GM21447 (cell line): Measurements from ENCODE around the gene TPPP.
"Not testable (repeated sequence)": the region's sequence is repeated elsewhere in the genome, so short reads cannot be mapped to it uniquely, and the experiment has no call there.

Experiments
- ATAC-seq: cut with Tn5 transposase; IDR thresholded peaks from one replicate; pipeline ENCODE4 v1.9.1; 2021; ENCODE audit not compliant: unreplicated experiment

The TPPP gene

DNA sequence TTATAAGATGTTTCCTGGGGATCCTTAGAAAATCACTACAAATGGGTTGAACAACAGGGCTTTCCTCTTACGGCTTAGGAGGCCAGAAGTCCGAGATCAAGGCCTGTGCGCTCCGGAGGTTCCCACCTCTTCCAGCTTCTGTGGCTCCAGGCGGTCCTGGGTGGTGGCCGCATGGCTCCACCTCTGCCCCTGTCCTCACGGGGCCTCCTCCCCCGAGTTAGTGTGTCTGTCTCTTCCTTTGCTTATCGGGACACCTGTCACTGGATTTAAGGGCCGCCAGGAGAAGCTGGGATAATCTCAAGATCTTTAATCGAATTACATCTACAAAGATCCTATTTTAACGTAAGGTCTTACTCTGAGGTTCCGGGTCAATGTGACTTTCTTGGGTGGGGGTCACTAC, 2.3 kb upstream of the TPPP start:
- not testable (repeated sequence) for ATAC-seq

DNA sequence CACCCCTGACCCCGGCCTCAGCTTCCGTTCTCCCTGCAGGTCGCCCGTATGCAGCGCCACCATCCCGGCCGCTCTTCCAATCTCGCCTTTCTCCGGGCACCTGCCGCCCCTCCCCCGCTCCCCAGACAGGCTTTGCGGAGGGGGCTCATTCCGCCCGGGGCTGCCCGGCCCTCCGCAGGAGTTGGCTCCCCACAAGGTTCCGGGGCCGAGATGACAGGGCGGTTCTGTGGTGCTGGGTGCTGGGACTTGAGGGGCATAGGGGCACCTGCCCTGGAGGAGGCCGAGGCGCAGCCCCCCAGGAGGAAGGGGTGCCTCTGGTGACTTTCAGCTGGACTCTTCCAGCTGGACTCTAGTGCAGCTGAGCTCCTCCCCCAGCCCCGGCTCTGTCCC, 885 bp upstream of the TPPP start:
- not testable (repeated sequence) for ATAC-seq

DNA sequence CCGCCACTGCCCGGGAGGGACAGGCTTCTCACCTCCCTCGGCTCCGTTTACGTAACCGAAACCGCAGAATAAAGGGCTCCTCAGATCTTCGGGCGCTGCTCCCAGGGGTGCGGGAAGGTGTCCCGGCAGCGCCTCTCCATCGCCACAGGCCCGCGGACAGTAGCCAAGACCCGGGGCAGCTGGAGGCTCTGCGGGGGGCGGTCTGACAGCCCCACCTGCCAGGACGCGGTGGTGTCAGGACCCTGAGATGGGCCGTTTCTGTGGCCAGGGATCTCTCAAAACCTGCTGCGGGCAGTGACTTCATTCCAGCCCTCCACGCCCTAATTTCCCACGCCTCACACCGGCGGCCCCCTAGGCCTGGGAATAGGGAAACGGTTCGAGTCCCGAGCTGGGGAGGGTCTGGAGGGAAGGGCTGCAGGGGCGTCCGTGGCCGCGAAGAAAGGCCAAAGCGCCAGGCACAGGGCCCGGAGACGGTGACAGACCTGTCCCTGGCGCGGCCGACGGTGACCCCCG, 567 bp downstream of the TPPP start:
- not testable (repeated sequence) for ATAC-seq

DNA sequence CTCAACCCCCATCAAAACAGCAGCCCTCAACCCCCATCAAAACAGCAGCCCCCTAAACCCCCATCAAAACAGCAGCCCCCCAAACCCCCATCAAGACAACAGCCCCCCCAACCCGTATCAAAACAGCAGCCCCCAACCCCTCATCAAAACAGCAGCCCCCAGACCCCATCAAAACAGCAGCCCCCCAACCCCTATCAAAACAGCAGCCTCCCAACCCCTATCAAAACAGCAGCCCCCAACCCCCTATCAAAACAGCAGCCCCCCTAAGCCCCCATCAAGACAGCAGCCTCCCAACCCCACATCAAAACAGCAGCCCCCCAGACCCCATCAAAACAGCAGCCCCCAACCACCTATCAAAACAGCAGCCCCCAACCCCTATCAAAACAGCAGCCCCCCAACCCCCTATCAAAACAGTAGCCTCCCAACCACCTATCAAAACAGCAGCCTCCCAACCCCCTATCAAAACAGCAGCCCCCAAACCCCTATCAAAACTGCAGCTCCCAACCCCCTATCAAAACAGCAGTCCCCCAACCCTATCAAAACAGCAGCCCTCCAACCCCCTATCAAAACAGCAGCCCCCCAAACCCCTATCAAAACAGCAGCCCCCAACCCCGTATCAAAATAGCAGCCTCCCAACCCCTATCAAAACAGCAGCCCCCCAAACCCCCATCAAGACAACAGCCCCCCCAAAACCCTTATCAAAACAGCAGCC, 1.2 kb downstream of the TPPP start:
- ATAC-seq = no peak

DNA sequence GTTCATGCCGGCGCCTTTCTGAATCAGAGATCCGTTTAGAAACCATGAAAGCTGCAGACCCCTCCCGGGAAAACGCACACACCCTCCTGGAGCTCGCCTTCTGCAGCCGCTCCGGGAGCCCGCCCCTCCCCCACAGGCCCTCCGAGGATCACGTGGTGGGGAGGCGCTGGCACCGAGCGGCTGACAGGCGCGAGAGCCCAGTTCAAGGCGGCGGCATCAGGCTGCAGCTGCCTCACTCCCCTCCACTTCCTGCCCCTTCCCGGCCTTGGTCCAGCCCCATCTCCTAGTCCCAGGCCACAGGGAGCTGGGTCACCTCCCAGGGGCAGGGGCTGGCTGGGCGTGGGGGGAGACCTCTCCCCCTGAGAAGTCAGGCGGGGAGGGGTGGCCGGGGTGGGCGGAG, 2.1 kb downstream of the TPPP start:
- not testable (repeated sequence) for ATAC-seq

DNA sequence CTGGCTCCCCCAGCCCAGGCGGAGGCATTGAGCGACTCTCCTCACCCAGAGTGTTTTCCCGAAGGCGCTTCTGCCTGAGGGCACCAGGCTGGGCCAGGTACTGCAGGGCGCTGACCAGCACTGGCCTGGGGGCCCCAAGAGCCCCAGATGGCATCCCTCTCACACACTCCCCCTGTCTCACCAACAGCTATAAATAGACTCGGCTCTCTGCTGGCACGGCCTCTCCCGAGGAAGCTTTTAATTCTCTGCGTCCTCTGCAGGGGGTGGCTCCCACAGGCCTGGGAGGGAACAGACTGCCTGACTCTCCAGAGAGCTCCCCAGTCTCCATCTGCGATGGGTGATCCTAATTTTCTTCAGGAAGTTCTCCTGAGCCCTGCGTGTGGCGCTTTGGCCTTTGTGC, 2.9 kb downstream of the TPPP start:
- ATAC-seq = not testable (repeated sequence)

DNA sequence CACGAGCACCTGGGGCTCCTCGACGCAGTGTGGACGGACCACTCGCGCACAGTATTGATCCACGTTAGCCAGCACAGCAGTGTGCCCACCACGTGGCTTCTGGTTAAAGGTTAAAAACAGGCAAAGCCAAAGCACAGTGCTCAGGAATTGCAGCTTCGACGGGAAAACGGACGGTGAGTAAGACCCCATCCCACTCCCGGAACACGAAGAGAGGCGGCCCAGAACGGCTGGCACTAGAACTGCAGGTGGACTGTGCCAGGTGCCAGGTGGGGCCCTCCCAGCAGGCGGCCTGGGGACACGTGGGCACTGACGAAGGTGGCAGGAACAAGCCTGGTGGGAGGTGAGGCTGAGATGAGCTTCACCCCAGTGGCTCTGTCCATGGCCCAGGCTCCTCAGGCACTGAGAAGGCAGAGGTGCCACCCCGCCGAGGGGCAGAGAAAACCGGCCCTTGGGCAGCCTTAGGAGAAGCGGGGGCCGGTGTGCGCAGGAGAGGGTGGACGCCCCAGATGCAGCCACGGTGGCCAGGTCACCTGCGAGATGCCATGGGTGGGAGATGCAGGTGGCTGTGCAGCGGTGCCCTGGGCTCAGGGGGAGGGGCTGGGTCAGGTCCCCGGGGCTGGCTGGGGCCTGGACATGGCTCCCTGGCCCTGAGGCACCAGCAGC, 4.7 kb downstream of the TPPP start:
- ATAC-seq = not testable (repeated sequence)

DNA sequence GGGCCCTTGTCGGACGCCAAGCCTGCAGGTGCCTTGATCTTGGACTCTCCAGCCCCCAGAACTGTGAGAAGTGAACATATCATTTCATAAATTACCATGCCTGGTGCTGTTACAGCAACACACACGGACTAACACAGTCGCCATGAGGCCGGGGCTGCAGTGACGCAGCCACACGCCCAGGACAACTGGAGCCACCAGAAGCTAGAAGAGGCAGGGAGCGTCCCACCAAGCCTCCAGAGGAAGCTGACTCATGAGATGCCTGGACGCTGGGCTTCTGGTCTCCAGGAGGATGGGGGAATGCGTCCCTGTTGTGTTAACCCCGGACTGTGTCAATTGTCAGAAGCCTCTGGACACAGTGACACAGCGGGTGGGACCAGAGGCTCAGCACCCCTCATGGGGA, 6.2 kb downstream of the TPPP start:
- not testable (repeated sequence) for ATAC-seq

DNA sequence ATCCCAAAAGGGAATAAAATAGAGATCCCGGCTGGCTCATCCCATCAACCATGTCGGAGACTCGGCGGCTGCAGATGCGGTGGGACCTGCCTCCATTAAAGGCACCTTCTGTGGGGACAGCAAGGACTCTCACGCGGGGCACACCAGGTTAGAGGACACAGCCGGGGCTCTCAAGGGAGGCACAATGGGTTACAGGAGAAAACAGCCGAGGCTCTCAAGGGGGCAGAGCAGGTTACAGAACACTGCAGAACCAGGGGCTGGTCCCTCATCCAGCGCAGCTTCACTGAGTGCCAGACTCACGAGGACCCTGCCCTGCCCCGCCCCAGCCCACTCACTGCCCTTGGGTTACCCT, 7.0 kb downstream of the TPPP start:
- ATAC-seq = not testable (repeated sequence)

DNA sequence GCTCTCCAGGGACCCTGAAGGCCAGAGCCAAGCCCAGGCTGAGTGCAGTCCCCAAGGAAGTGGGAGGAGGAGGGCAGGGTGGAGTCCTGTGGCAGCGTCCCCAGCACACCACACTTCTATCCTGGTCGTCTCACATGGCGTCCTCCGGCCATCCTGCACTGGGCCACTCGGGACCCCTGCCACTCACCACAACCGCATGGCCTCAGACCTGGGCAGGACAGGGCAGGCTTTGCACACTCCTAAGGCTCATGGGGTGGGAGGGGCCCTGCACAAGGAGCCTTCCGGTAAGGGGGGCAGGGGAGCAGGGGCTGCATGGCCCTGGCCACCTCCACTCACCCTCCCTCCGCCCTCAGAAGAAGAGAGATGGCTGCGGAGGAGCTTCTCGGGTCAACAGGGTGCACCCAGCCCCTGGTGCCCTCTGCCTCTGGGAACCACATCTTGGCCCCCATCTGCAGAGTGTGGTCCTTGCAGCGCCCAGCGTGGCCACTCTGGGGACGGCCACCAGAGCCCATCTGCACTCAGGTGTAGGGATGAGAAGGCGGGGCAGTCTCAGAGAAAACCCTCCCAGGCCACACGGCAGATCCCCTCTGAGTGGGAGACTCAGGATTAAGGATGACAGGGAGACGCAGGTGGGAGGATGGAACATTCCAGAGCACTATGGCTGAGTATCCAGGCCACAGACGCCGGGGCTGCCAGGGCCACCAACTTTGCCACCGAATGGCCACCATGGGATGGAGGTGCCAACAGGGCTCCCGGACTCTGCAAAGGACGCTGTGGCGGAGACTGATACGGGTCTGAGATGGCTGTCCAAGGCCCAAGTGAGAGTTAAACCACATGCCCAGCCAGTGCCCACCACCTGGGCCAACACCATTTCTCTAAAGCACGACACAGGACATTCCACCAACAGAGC, 7.6 kb downstream of the TPPP start:
- ATAC-seq = no peak

DNA sequence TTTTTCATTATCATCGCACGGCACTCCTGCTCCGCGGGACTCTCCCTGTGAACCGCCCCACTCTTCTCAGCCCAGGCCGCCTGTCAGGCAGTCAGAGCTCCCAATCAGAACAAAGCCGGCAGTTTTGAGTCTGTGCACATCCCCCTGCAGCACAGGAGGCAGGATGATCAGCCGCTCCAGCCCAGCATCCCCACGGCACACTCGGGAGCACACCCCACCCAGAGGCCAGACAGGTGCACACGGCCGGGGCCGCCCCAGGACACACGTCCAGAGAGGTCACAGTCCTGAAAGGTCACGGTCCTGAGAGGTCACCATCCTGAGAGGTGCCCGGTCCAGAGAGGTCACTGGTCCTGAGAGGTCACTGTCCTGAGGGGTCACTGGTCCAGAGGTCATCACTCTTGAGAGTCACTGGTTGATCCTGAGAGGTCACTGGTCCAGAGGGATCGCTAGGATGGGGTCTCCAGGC, 8.4 kb downstream of the TPPP start:
- ATAC-seq = no peak

DNA sequence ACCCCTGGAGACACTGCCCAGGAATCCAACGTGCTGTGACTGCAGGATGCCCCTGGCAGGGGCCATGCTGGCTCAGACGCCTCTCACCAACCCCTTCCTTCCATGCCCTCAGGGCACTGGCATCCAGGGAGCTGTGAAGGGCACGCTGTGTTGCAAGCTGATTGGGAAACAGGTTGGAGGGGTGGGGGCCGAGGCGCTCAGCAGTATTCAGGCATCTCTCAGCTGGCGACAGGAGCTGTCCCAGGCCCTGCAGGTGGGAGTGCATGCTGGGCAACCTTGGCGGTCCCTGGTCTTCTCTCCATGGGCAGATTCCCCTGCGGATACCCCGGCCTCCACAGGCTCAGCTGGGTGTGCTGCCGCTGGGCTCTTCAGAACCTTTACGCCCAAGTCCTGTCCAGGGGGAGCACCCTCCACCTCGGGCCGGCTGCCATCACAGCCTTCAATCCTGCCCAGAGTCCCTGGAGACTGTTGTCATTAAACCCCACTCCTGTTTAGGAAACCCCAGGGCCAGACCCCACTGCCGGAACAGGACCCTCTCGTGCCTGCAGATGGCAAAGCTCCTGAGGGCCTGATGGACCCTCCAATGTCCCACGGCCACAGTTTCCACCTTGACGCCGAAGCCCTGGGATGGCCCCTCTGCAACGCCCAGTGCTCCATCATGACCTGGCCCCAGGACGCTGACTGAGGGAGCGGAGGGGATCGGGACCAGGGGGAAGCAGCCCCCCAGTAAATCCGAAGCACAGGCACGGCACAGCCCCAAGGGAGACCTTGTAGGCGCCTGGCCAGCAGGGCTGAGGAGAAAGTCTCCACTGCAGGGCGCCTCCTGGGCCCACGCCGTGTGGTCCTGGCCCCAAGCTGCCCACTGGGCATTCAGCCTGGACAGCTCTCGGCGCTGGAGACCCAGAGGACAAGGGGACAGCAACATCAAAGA, 9.3 kb downstream of the TPPP start:
- ATAC-seq = no peak

DNA sequence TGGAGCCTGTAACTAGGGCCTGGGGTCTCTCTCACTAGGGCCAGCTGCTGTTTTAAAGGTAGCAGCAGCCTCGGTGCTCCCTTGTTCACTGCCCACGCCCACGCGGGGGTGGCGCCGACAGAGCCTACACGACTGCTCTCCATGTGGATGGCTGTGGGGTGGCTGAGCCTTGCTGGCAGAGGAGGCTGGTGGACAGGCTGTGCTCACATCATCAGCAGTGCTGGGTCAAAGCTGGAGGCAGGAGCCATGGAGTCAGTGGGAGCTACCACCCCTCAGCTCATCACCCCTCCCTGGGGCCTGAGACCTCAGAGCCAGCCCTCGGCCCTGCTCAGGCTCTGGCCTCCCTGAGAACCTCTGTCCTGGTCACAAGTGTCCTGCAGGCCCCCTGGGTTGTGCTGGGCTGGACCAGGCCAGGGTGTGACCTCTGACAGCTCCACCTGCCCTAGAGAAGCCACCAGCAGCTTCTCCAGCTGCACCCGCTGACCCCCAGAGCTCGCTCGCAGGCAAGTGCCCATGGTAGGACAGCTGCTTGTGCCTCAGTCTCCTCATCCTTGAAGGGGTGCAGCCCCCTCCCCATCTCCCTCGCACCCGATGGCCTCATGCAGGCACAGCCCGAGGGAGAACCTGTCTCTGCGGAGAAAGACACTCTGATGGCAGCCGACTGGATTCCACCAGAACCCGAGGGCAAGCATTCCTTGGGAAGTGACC, 10.3 kb downstream of the TPPP start:
- ATAC-seq = not testable (repeated sequence)

DNA sequence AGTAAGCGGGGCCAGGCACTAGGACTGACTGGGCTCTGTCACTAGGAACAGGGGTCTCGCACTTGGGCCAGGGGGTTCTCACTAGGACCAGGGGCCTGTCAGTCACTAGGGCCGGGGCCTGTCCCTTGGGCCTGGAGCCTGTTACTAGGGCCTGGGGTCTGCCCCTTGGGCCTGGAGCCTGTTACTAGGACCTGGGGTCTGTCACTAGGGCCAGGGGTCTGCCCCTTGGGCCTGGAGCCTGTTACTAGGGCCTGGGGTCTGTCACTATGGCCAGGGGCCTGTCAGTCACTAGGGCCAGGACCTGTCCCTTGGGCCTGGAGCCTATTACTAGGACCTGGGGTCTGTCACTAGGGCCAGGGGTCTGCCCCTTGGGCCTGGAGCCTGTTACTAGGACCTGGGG, 10.9 kb downstream of the TPPP start:
- ATAC-seq = not testable (repeated sequence)

DNA sequence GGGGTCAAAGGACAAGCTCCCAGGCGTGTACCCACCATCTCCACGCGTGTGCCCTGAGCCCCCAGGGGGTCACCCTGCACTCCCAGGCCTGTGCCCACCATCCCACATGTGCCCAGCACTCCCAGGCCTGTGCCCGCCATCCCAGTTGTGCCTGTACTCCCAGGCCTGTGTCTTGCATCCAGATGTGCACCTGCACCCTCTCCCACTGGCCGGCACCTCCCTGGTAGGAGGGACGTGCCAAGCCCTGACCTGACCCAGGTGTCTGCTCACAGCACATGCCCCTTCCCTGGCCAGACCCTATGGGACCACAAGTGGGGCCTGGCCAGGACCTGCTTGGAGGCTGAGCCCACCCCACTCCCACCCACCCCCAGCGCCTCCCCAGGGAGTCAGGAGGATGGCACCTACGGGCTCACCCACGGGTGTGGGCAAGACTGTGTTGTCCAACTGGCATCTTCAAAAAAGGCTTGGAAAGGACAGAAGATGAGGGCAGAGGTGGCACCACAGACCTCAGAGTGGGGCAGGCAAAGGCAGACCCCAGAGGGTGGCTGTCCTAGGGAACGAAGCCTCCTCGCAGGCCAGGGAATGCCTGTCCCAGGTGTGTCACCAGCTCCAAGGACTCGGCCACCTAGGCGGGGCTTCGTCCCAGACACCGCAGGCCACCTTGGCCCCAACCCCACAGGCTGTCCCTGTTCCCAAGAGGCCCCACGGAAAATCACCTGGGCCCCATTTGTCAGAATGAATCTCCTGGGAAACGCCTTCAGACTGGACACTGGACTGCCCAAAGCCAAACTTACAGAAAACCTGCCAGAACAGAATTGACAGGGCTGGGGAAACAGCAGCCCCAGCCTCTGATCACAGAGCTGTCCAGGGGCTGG, 11.6 kb downstream of the TPPP start:
- not testable (repeated sequence) for ATAC-seq

DNA sequence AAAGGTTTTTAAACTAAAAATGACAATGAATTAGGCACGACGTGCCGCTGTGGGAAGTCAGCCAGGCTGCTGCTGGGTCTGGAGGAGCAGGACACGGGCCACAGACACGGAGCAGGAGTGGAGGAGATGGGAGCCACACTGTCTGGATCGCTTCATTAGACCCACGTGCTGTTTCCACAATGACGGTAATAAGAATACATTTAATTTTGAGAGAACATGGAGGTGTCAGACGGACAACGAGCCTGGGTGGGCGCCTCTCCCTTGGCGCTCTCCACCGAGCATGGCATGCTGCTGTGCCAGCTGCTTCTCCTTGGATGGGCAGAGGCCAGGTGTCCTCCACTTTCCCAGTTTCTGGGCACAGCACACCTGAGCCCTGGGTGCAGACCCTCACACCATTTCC, 12.3 kb downstream of the TPPP start:
- not testable (repeated sequence) for ATAC-seq

DNA sequence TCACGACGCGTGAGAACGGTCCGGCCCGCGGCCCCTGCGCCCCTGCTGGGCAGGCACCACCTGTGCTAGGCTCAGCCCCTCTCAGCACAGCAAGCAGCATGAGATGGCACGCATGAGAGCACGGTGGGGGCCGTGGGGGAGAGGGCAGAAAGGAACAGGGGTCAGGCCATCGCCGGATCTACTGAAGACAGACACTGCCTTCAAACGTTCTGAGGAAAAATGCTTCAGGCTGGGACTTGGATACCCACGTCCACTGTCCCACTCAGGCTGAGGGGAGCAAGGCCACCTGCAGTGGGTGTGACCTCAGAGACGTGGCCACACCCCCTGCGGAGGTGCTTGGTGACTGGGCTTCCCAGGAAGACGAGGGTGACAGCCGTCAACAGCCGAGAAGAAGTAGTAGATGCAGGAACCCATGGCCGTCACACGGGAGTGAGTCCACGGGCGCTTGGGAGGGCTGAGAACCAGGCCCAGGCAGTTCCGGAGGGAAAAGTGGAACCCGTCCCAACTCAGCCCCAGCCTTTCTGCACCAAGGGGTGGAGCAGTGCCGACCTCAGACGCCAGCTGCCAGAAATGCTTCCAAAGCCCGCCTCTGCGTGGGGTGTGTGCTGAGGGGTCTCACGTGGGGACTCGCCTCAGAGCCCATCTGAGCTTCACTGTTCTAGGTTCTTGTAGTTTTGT, 12.9 kb downstream of the TPPP start:
- ATAC-seq = not testable (repeated sequence)
